OCI-LY3 (cell line): ENCODE results near the gene CCDC187.

Source experiments
- H2AFZ ChIP-seq: fragments of 200-600, 300-600 bp; shearing (Covaris generic); 2 replicates; pipeline ENCODE4 v1.6.0; 2014; ENCODE audit warnings: antibody characterized with exemption, low read depth, low read length
- H3K27ac ChIP-seq: fragments of 200-600, 300-600 bp; sonication (generic); 2 replicates; pipeline ENCODE4 v1.5.1; 2014; ENCODE audit warnings: mild to moderate bottlenecking, low read length, moderate library complexity, mixed read lengths
- H3K27me3 ChIP-seq: fragments of 200-600, 300-600 bp; sonication (generic); 2 replicates; pipeline ENCODE4 v1.6.1; 2014; ENCODE audit warnings: low read depth, low read length, mixed read lengths
- H3K36me3 ChIP-seq: fragments of 200-600, 300-600 bp; sonication (generic); replicated peaks from 2 replicates; pipeline ENCODE3; 2014; ENCODE audit warnings: low read depth, low read length, mixed read lengths
- H3K4me1 ChIP-seq: fragments of 300-600, 200-600 bp; sonication (generic); 2 replicates; pipeline ENCODE4 v1.6.1; 2014; ENCODE audit warnings: low read length, mixed read lengths
- H3K4me2 ChIP-seq: fragments of 200-600, 300-600 bp; sonication (generic); 2 replicates; pipeline ENCODE4 v1.6.1; 2014; ENCODE audit warnings: low read length, mixed read lengths
- H3K4me3 ChIP-seq: fragments of 300-600, 200-600 bp; sonication (generic); 2 replicates; pipeline ENCODE4 v1.5.1; 2014; ENCODE audit warnings: antibody characterized with exemption, mild to moderate bottlenecking, low read length, moderate library complexity
- H3K79me2 ChIP-seq: fragments of 300-600, 200-600 bp; shearing (Covaris generic); 2 replicates; pipeline ENCODE4 v1.6.1; 2014; ENCODE audit warnings: mild to moderate bottlenecking, low read length, mixed read lengths
- H3K9ac ChIP-seq: fragments of 300-600, 200-600 bp; shearing (Covaris generic); 2 replicates; pipeline ENCODE4 v1.6.0; 2014; ENCODE audit warnings: mild to moderate bottlenecking, low read length, moderate library complexity
- H3K9me3 ChIP-seq: fragments of 200-600, 300-600 bp; shearing (Covaris generic); 2 replicates; pipeline ENCODE4 v1.6.1; 2014; ENCODE audit warnings: low read length, mixed read lengths; ENCODE audit not compliant: insufficient read depth
- H4K20me1 ChIP-seq: fragments of 200-600, 300-600 bp; sonication (generic); 2 replicates; pipeline ENCODE4 v1.6.1; 2016; ENCODE audit warnings: low read length, mixed read lengths; ENCODE audit not compliant: insufficient read depth
- EZH2phosphoT487 ChIP-seq: fragments of 200-600 bp; shearing (Covaris generic); IDR thresholded peaks from 2 replicates; pipeline ENCODE4 v1.6.1; 2018; ENCODE audit warnings: antibody characterized with exemption, mixed run types, low read depth
- TF ChIP-seq, protein P1 (sequence below): fragments of 200-600, 300-600 bp; sonication (generic); IDR thresholded peaks from 2 replicates; pipeline ENCODE4 v1.5.1; 2014; ENCODE audit warnings: antibody characterized with exemption, low read length, low read depth

CCDC187 gene

DNA sequence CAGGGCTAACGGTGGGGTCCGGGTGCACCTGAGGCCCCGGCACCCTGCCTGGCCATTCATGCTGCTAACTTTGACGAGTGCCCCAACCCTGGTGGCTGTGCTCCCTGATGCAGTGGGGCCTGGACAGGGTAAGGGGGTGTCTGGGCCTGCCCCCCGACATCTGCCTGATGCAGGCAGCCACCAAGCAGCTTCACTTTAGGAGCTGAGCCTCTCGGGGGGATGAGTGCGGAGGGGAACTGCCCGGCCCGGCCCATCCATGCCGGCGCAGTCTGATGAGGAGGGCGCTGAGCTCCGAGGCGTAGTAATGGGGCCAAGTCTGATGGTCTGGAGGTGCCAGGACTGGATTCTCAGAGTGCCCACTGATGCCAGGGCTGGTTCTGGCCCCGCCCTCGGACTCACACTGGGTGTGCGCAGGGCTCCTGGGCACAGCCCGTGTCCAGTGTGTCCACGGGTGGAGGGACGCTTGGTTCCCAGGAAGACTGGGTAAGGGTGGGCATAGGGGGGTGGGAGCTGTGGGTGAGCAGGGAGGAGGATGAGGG, 43.1 kb upstream of the CCDC187 start:
- Histone ChIP-seq H3K9me3 (no peaks in the 10 kb centered on the region), H3K36me3 (no peaks in the 10 kb centered on the region), H3K4me3 (no peak overlapping the region), H3K27ac (no peak overlapping the region), H4K20me1 (no peaks in the 10 kb centered on the region), H3K9ac (no peak overlapping the region), H3K27me3 (no peaks in the 10 kb centered on the region), H3K4me1 (no peaks in the 10 kb centered on the region), H2AFZ (no peak overlapping the region), H3K79me2 (no peaks in the 10 kb centered on the region), H3K4me2 (no peak overlapping the region)
- TF ChIP-seq, protein P1, sequence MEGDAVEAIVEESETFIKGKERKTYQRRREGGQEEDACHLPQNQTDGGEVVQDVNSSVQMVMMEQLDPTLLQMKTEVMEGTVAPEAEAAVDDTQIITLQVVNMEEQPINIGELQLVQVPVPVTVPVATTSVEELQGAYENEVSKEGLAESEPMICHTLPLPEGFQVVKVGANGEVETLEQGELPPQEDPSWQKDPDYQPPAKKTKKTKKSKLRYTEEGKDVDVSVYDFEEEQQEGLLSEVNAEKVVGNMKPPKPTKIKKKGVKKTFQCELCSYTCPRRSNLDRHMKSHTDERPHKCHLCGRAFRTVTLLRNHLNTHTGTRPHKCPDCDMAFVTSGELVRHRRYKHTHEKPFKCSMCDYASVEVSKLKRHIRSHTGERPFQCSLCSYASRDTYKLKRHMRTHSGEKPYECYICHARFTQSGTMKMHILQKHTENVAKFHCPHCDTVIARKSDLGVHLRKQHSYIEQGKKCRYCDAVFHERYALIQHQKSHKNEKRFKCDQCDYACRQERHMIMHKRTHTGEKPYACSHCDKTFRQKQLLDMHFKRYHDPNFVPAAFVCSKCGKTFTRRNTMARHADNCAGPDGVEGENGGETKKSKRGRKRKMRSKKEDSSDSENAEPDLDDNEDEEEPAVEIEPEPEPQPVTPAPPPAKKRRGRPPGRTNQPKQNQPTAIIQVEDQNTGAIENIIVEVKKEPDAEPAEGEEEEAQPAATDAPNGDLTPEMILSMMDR, result no peak
- TF ChIP-seq EZH2phosphoT487, result no peak

DNA sequence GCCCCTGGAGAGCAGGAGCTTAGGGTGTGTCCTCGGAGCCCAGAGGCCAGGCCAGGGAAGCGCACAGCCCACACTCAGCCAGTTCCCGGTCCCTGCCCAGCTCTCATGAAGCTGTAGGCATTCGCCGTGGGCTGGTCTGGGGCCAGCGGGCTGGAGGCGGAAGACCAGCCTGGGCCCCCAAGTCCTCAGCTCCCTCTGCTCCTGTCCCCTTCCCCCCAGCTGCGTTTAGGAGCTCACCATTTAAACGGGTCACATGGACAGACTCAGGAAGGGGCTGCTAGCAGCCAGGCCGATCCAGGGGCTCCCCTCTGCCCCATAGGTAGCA, 42.2 kb upstream of the CCDC187 start:
- H3K27ac ChIP-seq, result no peak overlapping the region
- H3K4me1 ChIP-seq, result no peaks in the 10 kb centered on the region
- H3K4me3 ChIP-seq, result no peak overlapping the region
- no peak overlapping the region for H2AFZ ChIP-seq
- no peaks in the 10 kb centered on the region for H3K36me3 ChIP-seq
- H3K4me2 ChIP-seq, result no peak overlapping the region
- H4K20me1 ChIP-seq, result no peaks in the 10 kb centered on the region
- no peaks in the 10 kb centered on the region for H3K9me3 ChIP-seq
- no peak overlapping the region for H3K9ac ChIP-seq
- H3K27me3 ChIP-seq, result no peaks in the 10 kb centered on the region
- no peaks in the 10 kb centered on the region for H3K79me2 ChIP-seq
- TF ChIP-seq EZH2phosphoT487, result no peak
- TF ChIP-seq, protein P1, result no peak

DNA sequence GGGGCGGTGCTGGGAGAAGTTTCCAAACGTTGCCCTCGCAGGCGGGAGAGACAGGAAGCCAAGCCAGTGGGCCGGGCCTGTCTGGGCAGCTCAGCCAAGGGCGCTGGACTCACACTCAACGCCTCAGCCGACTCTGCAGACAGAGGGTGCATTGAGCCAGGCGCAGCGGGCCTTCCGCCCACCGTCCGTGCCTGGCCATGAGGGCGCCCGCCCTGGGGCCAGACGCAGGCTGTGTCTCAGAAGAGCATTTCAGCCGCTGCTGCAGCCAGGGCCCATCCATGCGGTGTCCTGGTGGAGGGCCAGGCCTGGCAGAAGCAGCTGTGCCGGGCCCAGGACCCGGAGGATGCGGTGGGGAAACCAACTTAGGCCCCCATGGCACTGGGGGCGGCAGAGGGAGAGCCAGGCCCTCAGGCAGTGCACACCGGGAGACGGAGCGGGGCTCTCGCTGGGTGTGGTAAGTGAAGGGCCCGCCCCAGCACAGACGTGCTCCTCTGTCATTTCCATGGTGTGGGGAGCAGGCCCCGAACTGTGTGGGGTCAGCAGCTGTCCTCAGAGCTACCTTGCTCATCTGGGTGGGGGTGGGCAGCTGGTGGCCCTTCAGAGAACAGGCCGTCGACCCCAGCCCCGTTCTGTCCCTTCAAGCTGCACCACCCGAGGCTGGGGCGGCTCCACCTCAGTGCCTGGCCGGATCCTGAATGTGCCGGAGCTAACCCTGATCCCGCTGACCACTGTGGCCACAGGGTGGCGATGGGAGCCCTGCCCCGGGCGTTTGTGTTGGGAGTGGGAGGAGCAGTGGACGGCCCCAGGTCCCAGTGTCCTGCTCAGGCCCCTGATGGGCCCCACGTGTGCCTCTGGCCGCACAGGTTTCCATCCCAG, 41.6 kb upstream of the CCDC187 start:
- H3K9ac ChIP-seq, result no peak overlapping the region
- TF ChIP-seq, protein P1, result no peak
- TF ChIP-seq EZH2phosphoT487, result no peak
- H3K4me3 ChIP-seq, result no peak overlapping the region

DNA sequence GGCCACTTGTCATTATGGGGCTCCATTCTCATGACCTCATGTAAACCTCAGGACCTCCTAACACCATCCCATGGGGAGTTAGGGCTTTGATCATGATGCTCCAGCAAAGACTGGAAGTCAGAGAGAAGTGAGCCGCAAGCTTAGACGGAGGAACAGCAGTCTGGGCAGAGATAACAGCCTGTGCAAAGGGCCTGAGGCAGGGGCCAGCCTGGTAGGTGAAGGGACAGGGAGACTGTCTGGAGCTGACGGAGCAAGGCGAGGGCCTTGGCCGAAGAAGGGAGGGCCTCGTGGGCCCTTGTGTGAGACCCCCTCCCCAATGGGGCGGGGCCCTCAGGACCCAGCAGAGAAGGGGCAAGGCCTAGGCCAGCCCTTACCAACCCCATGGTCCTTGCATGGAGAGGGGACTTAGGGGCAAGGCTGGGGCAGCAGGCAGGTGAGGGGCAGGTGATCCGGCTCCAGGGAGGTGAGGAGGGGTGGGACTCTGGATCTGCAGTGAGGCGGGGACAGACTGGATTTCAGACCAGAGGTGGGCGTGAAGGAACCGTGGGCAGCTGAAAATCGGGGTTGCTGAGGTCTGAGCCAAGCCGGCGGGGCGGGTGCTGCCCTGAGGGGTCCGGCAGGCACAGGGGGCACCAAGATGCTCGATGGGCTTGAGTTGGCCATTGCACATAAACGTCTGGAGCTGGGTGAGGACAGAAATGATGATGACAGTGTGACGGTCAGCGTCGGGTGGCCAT, 40.8 kb upstream of the CCDC187 start:
- Histone ChIP-seq H3K4me3 (no peak overlapping the region), H3K27ac (no peak overlapping the region), H3K27me3 (no peaks in the 10 kb centered on the region), H3K9me3 (no peaks in the 10 kb centered on the region), H3K4me1 (no peaks in the 10 kb centered on the region), H4K20me1 (no peaks in the 10 kb centered on the region), H2AFZ (no peak overlapping the region), H3K79me2 (no peaks in the 10 kb centered on the region), H3K9ac (no peak overlapping the region), H3K36me3 (no peaks in the 10 kb centered on the region), H3K4me2 (no peak overlapping the region)
- TF ChIP-seq, protein P1, result no peak
- TF ChIP-seq EZH2phosphoT487, result no peak

More for the DNA sequence above, 41.6 kb upstream of the CCDC187 start:
- no peaks in the 10 kb centered on the region for H3K27me3 ChIP-seq
- H3K4me1 ChIP-seq, result no peaks in the 10 kb centered on the region
- H3K27ac ChIP-seq, result no peak overlapping the region
- no peaks in the 10 kb centered on the region for H4K20me1 ChIP-seq
- H3K79me2 ChIP-seq, result no peaks in the 10 kb centered on the region
- no peaks in the 10 kb centered on the region for H3K36me3 ChIP-seq
- no peaks in the 10 kb centered on the region for H3K9me3 ChIP-seq
- H3K4me2 ChIP-seq, result no peak overlapping the region
- no peak overlapping the region for H2AFZ ChIP-seq
